Fibroblast of skin of right biceps (primary cell): ENCODE measurements around the gene DOHH.

Experiments used
- DNase-seq: peaks from one replicate; pipeline ENCODE4 v3.0.0-alpha.2; 2013

DOHH gene

GRCh38 chr19:3499738-3500428 is 591 bp downstream of the DOHH start:
- no peak for DNase-seq

GRCh38 chr19:3497757-3498520 is 2.5 kb downstream of the DOHH start:
- DNase-seq = no peak

GRCh38 chr19:3496392-3497273 is 3.8 kb downstream of the DOHH start:
- DNase-seq = no peak

GRCh38 chr19:3494559-3494958 is 5.9 kb downstream of the DOHH start:
- no peak for DNase-seq

- DNase-seq = no peak
Measured at GRCh38 chr19:3494051-3494450, 6.4 kb downstream of the DOHH start.

DNA sequence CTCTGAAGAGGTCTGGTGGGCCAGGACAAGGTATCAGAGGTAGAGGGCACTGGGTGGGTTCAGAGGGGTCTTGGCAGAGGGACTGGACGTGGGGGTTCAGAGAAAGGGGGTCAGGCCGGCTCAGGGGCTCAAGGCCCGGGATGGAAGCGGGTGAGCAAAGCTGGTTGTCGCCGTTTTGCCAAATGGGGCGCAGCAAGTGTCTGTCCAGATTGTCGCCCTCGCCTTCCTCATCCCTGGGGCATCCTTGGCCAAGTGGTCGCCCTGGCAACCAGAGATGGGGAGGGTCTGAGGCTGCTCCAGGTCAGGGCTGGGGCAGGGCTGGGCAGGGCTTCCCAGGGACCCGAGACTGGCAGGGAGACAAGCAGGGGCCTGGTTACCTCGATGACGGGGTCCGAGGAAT is 6.8 kb downstream of the DOHH start:
- DNase-seq = no peak

DNA sequence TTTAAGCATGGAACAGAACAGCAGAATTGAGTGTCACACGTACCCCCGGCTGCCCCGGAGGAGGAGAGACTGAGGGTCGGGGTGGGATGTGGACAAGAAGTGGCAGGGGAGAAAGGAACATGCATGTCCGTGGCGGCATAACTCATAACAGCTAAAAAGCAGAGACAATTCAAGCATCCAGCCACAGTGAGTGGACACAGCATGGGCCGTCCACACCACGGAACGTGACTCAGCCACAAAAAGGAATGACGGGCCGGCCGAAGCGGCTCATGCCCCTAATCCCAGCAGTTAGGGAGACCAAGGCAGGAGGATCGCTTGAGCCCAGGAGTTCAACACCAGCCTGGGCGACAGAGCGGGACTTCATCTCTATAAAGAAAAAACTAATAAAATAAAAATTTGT is 7.6 kb downstream of the DOHH start:
- DNase-seq = no peak

DNA sequence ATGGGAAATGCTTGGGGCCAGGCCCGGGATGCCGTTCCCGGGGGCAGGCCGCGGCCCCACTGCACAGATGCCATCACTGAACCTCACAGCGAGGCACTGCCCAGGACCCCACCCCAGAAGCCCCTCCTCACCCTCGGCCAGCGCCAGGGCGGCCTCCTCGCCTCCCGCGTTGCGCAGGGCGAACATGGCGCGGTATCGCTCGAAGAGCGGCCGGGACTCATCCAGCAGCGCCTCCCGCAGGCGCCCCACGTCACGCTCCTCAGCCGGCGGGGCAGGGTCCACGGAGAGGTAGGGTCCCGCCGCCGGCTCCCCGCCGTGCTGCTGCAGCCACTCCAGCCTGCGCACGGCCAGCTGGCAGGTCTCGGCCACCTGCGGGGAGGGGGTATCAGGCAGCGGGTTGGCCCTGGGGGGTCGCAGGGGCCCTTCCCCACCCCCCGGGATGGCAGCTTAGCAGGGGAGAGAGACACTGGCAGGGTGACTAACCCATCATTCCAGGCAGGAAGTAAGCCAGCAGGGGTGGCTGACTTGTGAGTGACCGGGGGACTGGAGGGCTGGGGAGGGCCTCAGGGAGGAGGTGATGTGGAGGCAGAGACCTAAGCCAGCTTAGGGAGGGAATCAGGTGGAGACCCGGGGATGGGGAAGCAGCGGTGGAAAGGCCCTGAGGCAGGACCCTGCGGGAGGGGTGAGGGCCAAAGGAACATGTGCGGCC is 8.2 kb downstream of the DOHH start:
- DNase-seq = no peak

DNA sequence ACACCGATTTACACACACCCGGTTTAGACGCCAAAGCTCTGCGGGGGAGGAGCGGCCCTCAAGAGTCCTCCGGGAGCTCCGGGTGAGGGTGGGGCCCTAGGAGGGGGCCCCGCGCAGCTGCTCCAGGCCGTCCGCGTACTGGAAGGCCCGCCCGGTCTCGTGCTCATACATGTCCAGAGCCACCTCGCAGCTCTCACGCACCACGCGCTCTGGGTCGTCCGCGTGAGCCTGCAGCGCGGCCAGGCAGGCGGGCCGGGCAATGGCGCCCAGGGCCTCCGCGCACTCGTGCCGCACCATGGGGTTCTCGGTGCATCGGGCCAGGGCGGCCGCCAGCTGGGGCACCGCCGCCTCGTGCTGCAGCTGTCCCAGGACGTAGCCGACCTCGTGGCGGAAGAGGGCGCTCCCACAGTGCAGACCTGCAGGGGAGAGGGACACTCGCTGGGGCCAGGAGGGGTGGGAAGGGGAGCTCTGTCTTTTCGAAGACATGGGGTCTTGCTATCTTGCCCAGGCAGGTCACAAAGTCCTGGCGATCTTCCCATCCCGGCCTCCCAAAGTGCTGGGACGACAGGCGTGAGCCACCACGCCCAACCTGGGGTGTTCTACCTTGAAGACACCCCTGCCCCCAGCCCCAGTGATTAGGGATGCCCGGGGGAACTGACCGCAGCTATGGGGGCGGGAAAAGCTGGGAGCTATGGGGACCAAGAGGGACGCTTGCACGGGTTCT is 8.9 kb downstream of the DOHH start:
- no peak for DNase-seq

DNA sequence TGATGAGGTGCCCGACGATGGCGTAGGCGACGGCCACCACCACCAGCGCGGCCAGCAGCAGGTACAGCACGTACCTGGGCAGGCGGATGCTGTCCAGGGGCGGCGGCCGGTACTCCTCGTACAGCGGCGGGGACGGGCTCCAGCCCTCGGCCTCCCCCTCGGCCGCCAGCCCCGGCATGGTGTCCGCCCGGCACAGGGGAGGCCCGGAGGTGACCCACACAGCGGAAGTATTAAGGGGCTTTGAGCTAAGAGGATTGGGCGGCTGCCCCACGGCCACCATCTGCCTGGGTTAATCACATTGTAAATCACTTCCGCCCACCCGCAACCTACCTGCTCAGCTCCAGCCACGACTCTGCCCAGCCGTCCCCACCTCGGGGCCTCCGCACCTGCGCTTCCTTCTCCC is 17.2 kb downstream of the DOHH start, which contains the start of gene SMIM44:
TSS of gene SMIM44 (minus strand) at position 216 of the 403 bp plus-strand sequence. CDS start at position 178, 38 bp downstream.
- no peak for DNase-seq

DNA sequence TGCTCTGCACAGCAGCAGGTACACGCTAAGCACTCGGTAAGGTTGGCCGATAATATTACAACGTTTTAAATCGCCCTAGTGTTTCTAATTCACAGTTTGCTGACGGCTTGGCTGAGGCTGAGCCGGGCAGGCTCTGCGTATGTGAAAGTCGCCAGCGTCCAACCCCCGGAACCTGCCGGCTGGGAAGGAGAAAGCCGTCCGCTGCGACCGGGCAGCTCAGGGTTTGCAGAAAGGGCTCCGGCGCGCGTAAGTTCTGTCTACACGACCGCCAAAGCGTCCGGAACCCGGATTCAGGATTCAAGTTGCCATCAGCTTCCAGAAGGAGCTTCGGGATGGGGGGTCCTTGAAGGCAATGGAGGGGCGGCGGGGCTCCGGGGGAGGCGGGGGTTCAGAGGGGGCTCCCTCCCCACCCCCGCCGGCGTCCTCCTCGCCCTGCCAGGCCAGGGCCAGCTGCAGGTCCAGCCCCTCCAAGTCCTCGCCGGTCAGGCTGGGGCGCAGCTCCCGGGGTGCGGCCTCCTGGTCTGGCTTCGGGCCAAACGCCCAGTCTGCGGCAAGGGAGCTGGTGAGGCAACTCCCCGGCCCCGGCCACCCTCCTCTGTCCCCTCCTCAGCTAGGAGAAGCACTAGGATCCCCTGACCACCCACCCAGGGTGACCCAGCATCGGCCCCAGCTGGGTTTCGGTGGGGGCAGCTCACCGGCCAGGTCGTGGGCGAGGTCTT is 17.8 kb downstream of the DOHH start:
- DNase-seq = no peak

- no peak for DNase-seq
Measured at GRCh38 chr19:3481241-3482090, 19.0 kb downstream of the DOHH start.

GRCh38 chr19:3480383-3481091 is 19.9 kb downstream of the DOHH start, which contains the start of gene SMIM24:
Gene SMIM24 (minus strand): TSS chr19:3480525. CDS start chr19:3480463, 62 bp downstream.
- DNase-seq = no peak

- DNase-seq = no peak
Measured at GRCh38 chr19:3479834-3480215, 20.6 kb downstream of the DOHH start.

GRCh38 chr19:3479177-3479833 is 21.2 kb downstream of the DOHH start:
- no peak for DNase-seq

DNA sequence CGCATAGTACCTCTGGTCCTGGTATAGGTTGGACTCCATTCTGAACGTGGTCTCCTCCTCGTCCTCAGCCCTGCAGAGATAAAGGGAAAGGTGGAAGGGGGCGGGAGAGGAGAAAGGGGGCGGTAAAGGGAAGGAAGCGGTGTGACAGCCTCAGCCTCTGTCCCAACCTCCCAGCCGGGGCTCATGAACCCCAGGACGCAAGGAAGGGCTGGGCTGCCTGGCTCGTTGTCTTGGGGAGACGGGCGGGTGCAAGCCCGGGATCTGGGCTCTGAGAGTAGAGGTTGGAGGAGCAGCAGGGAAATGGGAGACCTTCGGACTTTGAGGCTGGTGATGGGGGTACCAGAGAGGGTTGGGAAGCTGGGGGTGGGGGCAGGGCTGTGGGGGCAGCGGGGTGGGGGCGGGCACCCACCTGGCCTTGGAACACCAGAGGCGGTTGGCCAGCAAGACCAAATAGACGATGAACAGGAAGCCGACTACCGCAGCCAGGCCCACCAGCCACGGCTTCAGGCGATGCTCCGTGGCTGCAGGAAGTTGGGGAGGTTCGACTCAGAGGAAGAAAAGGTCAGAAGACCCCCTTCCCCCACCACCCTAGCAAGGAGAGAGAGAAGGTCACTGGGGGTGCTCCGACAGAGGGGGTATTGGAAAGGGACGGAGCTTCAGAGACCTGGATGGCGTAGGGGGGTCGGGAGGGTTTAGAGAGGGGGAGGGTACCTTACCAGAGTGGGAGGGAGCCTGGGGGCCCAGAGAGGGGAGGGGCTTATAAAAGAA is 21.9 kb downstream of the DOHH start:
- DNase-seq = no peak

DNA sequence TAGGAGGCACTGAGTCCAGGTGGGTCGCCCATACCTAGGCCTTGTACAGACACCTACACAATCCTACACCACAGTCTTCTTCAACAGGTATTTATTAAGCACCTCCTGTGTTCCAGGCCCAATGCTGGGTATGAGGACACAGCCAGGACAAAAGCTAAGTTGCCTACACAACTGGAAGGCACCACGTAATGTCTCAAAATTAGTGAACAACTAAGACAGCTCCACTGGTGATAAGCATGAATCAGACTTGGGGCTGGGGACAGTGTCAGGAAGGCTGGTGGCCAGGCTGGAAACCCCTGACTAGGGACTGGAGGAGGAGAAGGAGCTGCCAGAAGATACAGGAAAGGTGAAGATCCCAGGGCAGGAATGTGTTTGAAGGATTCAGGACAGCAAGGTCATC is 22.5 kb downstream of the DOHH start:
- no peak for DNase-seq

DNA sequence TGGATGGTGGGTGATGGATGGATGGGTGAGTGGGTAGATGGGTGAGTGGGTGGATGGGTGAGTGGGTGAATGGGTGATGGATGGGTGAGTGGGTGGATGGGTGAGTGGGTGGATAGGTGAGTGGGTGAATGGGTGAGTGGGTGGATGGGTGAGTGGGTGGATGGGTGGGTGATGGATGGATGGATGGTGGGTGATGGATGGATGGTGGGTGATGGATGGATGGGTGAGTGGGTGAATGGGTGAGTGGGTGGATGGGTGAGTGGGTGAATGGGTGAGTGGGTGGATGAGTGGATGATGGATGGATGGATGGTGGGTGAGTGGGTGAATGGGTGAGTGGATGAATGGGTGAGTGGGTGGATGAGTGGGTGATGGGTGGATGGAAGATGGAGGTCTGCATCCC is 23.0 kb downstream of the DOHH start:
- DNase-seq = no peak
